ENCODE data around the gene KERA. TPM values are rescaled to one million over a fixed set of nuclear protein-coding genes. Genes with fewer than 3 reads are reported as not detected.

Gene KERA
- total and polyA plus RNA-seq, 9 donors, result 0.10 to 0.13 (median 0.10) TPM; not detected in 5

DNA sequence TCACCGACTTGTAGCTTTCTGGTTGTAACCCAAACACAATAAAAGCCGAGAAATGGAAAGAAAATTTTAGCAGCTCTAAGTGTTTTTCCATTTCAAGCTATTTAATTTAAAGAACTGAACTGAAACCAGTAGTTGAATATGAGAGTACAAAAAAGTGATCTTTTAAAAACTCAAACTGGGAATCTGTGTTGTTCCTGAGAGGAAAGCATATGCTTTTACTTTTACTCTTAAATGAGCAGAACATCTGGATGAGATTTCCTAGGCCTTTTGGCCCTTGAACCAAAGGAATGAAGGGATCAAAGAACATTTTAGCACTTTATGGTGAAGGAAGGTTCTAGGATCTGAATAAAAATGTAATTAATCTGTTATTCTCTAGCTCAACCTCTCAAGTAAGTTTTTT is 1.3 kb downstream of the KERA start:
- peaks cover 5% of the 10 kb centered on the region for H3K4me1 ChIP-seq (ENCODE audit: insufficient read depth)
- H3K27ac ChIP-seq, result no peak overlapping the region
- H3K4me3 ChIP-seq, result no peak overlapping the region
- DNase-seq, result no peak
- 92 to 96% (median 94%) methylated on average over 2 of the region's 2 CpGs for WGBS, 3 donors
- intact Hi-C loops (cut with DNase I), result no loop called here
- no peak for TF ChIP-seq POLR2A (IDR thresholded peaks at IDR 0.05)
- TF ChIP-seq EP300 (IDR thresholded peaks at IDR 0.05), result no peak
- TF ChIP-seq, protein P1, sequence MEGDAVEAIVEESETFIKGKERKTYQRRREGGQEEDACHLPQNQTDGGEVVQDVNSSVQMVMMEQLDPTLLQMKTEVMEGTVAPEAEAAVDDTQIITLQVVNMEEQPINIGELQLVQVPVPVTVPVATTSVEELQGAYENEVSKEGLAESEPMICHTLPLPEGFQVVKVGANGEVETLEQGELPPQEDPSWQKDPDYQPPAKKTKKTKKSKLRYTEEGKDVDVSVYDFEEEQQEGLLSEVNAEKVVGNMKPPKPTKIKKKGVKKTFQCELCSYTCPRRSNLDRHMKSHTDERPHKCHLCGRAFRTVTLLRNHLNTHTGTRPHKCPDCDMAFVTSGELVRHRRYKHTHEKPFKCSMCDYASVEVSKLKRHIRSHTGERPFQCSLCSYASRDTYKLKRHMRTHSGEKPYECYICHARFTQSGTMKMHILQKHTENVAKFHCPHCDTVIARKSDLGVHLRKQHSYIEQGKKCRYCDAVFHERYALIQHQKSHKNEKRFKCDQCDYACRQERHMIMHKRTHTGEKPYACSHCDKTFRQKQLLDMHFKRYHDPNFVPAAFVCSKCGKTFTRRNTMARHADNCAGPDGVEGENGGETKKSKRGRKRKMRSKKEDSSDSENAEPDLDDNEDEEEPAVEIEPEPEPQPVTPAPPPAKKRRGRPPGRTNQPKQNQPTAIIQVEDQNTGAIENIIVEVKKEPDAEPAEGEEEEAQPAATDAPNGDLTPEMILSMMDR (IDR thresholded peaks at IDR 0.05), result no peak
- no peaks in the 10 kb centered on the region for H3K9me3 ChIP-seq
- no peaks in the 10 kb centered on the region for H3K27me3 ChIP-seq
- no peaks in the 10 kb centered on the region for H3K36me3 ChIP-seq

DNA sequence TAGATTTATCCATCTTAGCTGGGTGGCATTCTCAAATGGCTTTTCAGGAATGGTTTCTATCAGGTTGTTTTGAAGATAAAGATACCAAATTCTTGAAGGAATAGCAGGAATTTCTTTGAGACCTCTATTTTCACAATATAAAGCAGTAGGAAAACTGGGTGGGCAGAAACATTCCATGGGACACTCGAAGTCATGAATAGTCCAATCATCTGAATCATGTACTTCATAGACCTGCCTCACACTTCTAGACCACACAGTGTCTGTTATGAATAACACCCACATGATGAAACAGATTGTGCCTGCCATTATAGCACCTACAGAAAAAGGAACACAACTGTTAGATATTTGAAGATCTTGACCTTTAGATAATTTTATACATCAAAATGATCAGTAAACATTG is 1.8 kb downstream of the KERA start:
- DNase-seq, result no peak
- intact Hi-C loops (cut with DNase I), result no loop called here
- WGBS, 3 donors, result 62 to 79% (median 75%) methylated on average over 1 of the region's 1 CpG
- Histone ChIP-seq H3K27me3 (no peaks in the 10 kb centered on the region), H3K27ac (no peak overlapping the region), H3K4me1 (ENCODE audit: insufficient read depth) (peaks cover 5% of the 10 kb centered on the region), H3K36me3 (no peaks in the 10 kb centered on the region), H3K9me3 (no peaks in the 10 kb centered on the region), H3K4me3 (no peak overlapping the region)
- TF ChIP-seq EP300 (IDR thresholded peaks at IDR 0.05) (no peak), POLR2A (IDR thresholded peaks at IDR 0.05) (no peak)
- TF ChIP-seq, protein P1 (IDR thresholded peaks at IDR 0.05), result no peak

DNA sequence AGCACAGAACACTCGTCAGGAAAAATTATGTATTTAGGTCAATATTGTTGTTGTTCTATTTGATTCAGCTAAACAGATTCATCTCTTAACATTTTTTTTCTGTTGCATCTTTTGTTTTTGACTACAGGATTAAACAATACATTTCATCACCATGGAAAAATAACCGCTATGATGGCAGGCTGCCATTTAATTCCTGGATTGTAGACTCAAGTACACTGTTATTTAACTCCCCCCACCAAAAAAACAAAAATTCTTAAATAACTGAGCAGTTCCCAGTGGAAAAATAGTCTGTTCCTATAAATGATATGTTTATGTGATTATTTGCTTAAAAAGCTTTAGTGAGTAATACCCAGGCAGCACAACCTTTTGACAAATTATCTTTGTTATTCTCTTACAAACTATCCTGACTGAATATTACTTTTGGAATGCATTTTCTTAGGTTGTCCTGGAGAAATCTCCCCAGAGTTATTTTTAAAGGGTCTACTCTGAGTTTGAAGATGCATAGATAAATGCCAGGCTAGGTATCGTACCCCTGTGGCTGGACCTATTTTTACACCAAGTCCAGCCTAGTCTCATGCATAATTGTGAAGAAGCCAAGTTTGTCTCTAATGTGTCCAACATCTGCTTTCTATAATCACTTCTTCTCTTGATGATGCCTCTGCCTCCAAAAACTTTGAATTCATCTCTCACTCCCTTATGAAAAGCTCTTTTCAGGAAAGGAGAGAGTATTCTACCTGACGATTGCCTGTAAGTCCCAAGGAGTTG is 3.7 kb downstream of the KERA start:
- Histone ChIP-seq H3K27ac (peak overlapping the region in 1 of 2 donors; percentile 46), H3K36me3 (no peaks in the 10 kb centered on the region), H3K9me3 (no peaks in the 10 kb centered on the region), H3K4me3 (no peak overlapping the region), H3K27me3 (no peaks in the 10 kb centered on the region), H3K4me1 (ENCODE audit: insufficient read depth) (peaks cover 5% of the 10 kb centered on the region)
- DNase-seq, result peak in 3 of 5 donors; percentile 17 to 77 (median 52)
- intact Hi-C loops (cut with DNase I), result no loop called here
- WGBS, 3 donors, result 15 to 19% (median 16%) methylated on average over 4 of the region's 4 CpGs
- TF ChIP-seq EP300 (IDR thresholded peaks at IDR 0.05) (no peak), POLR2A (IDR thresholded peaks at IDR 0.05) (no peak)
- TF ChIP-seq, protein P1 (IDR thresholded peaks at IDR 0.05), result no peak

DNA sequence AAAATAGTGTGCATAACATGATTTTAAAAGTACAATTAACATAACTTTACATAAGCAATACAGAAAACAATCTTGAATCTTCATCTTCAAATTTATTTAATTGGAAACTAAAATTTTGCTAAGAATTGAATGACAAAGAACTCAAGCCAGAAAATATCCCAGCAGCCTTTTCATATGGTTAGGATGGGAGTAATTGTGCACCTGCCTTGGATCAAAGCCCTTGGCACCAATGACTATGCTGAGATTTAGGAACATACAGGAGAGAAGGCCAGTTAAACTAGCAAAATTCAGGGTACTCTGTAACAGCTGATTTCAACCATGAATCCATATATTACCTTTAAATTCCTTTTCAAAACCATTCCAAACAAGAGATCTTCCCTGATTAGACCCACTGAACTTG is 5.8 kb downstream of the KERA start:
- intact Hi-C loops (cut with DNase I), result no loop called here

More for the DNA sequence above, 5.8 kb downstream of the KERA start:
- H3K36me3 ChIP-seq, result no peaks in the 10 kb centered on the region
- no peak overlapping the region for H3K4me3 ChIP-seq
- no peaks in the 10 kb centered on the region for H3K27me3 ChIP-seq
- TF ChIP-seq POLR2A (IDR thresholded peaks at IDR 0.05) (no peak), EP300 (IDR thresholded peaks at IDR 0.05) (no peak)
- TF ChIP-seq, protein P1 (IDR thresholded peaks at IDR 0.05), result no peak
- no peaks in the 10 kb centered on the region for H3K9me3 ChIP-seq
- H3K27ac ChIP-seq, result no peak overlapping the region
- peaks cover 5% of the 10 kb centered on the region for H3K4me1 ChIP-seq (ENCODE audit: insufficient read depth)
- no peak for DNase-seq
